Measurements from ENCODE around the gene CEP170B. TPM values are rescaled to one million over a fixed set of nuclear protein-coding genes. Genes with fewer than 3 reads are reported as not detected.
"Not testable (repeated sequence)": the region's sequence is repeated elsewhere in the genome, so short reads cannot be mapped to it uniquely, and the experiment has no call there.

The CEP170B gene
- total RNA-seq, 1 donor from 2014 or later, result 14.4 TPM

DNA sequence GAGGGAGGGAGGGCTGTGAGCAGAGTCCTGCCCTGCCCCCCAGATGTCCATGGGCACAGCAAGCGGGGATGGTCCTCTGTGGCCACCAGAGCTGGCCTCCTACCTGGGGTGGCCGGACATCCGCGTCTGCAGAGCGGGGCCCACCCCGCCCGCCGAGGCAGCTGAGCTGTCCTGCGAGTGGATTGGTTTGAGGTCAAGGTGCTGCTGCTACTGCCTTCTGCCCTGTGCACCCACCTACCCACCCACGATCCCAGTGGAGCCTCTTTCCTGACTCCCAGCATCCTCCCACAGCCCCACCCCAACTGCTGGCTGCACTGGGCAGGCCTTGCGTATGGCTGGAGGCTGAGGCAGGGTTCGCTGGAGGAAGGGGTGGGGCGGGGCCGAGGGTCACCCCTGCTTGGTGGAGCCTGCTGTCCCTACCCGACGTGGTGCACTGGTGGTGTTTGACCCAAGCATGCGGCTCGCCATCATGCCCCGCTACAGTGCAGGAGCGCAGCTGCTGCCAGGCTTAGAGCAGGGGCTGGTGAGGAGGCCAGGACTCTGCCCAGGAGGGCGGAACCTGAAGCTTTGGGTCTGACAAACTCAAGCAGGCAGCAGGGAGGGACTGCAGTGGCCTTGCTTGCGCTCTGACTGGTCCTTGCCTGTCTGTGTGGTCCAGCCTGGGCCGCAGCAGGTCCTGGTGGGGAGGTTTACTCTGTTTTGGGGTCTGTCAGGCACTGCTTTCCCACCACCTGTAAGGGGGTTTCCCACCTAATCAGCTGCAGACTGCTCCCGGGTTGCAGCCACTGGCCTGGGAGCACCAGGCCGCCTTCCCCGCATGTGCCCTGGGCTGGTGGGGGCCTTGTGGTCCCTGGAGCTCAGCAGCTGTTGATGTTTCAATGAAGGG is 23.7 kb downstream of the CEP170B start:
- no peaks in the 10 kb centered on the region for H3K4me1 Mint-ChIP-seq
- DNase-seq (ENCODE audit: low read depth, low spot score), result no peak
- no peaks in the 10 kb centered on the region for H3K36me3 Mint-ChIP-seq (ENCODE audit: low read depth)
- H3K27me3 Mint-ChIP-seq (ENCODE audit: low read depth), result no peaks in the 10 kb centered on the region
- H3K4me3 Mint-ChIP-seq, result no peak overlapping the region
- H3K27ac Mint-ChIP-seq (ENCODE audit: unreplicated experiment), result no peak overlapping the region
- no peak for TF ChIP-seq CTCF (conservative IDR thresholded peaks at IDR 0.05)
- no peaks in the 10 kb centered on the region for H3K9me3 Mint-ChIP-seq

GRCh38 chr14:104889375-104889757 is 24.3 kb downstream of the CEP170B start:
- H3K4me1 Mint-ChIP-seq, result no peaks in the 10 kb centered on the region
- TF ChIP-seq CTCF (conservative IDR thresholded peaks at IDR 0.05), result no peak
- no peaks in the 10 kb centered on the region for H3K27me3 Mint-ChIP-seq (ENCODE audit: low read depth)
- no peak overlapping the region for H3K27ac Mint-ChIP-seq (ENCODE audit: unreplicated experiment)
- no peak overlapping the region for H3K4me3 Mint-ChIP-seq
- no peaks in the 10 kb centered on the region for H3K36me3 Mint-ChIP-seq (ENCODE audit: low read depth)
- no peak for DNase-seq (ENCODE audit: low read depth, low spot score)
- no peaks in the 10 kb centered on the region for H3K9me3 Mint-ChIP-seq

DNA sequence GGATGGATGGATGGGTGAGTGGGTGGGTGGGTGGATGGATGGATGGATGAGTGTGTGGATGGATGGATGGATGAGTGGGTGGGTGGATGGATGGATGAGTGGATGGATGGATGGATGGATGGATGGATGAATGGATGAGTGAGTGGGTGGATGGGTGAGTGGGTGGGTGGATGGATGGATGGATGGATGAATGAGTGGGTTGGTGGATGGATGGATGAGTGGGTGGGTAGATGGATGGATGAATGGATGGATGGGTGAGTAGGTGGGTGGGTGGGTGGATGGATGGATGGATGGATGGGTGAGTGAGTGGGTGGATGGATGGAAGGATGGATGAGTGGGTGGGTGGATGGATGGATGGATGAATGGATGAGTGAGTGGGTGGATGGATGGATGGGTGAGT is 25.2 kb downstream of the CEP170B start:
- H3K27ac Mint-ChIP-seq (ENCODE audit: unreplicated experiment); H3K9me3 Mint-ChIP-seq; H3K4me3 Mint-ChIP-seq; H3K4me1 Mint-ChIP-seq; H3K36me3 Mint-ChIP-seq (ENCODE audit: low read depth); H3K27me3 Mint-ChIP-seq (ENCODE audit: low read depth); DNase-seq (ENCODE audit: low read depth, low spot score): not testable (repeated sequence)

- no peak for DNase-seq (ENCODE audit: low read depth, low spot score)
- H3K9me3 Mint-ChIP-seq, result no peaks in the 10 kb centered on the region
- H3K27me3 Mint-ChIP-seq (ENCODE audit: low read depth), result no peaks in the 10 kb centered on the region
- no peaks in the 10 kb centered on the region for H3K36me3 Mint-ChIP-seq (ENCODE audit: low read depth)
- no peaks in the 10 kb centered on the region for H3K4me1 Mint-ChIP-seq
- no peak overlapping the region for H3K4me3 Mint-ChIP-seq
- no peak overlapping the region for H3K27ac Mint-ChIP-seq (ENCODE audit: unreplicated experiment)
- TF ChIP-seq CTCF (conservative IDR thresholded peaks at IDR 0.05), result no peak
Observed at GRCh38 chr14:104891121-104891551, 26.1 kb downstream of the CEP170B start.

GRCh38 chr14:104891664-104892530 is 26.8 kb downstream of the CEP170B start:
- no peak for TF ChIP-seq CTCF (conservative IDR thresholded peaks at IDR 0.05)
- Mint-ChIP-seq H3K4me3 (no peak overlapping the region), H3K4me1 (peaks cover 5% of the 10 kb centered on the region), H3K9me3 (no peaks in the 10 kb centered on the region), H3K27me3 (ENCODE audit: low read depth) (peaks cover 3% of the 10 kb centered on the region), H3K27ac (ENCODE audit: unreplicated experiment) (no peak overlapping the region), H3K36me3 (ENCODE audit: low read depth) (no peaks in the 10 kb centered on the region)
- DNase-seq (ENCODE audit: low read depth, low spot score), result no peak
